ENCODE measurements around the gene LRMDA. TPM values are rescaled to one million over a fixed set of nuclear protein-coding genes. Genes with fewer than 3 reads are reported as not detected.

LRMDA gene
- total and polyA plus RNA-seq, 2 of the 8 experiments (the other 6 are each of a cell fraction or from before 2014, with no cell fraction given), result 0.86 to 2.8 TPM

- TF ChIP-seq CHD7 (IDR thresholded peaks at IDR 0.05; ENCODE audit: insufficient replicate concordance, low read length) (no peak), KDM4A (IDR thresholded peaks at IDR 0.05; ENCODE audit: low read depth, low read length, severe bottlenecking) (no peak), HDAC6 (IDR thresholded peaks at IDR 0.05; ENCODE audit: low read depth, low read length) (no peak), EZH2 (IDR thresholded peaks at IDR 0.05; ENCODE audit: low read depth, low read length, severe bottlenecking) (no peak), MAFK (IDR thresholded peaks at IDR 0.05; ENCODE audit: low read depth, low read length) (no peak), SUZ12 (IDR thresholded peaks at IDR 0.05; ENCODE audit: low read length) (no peak), SP2 (IDR thresholded peaks at IDR 0.05; ENCODE audit: low read length) (no peak)
- TF ChIP-seq, protein P1, sequence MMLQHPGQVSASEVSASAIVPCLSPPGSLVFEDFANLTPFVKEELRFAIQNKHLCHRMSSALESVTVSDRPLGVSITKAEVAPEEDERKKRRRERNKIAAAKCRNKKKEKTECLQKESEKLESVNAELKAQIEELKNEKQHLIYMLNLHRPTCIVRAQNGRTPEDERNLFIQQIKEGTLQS (IDR thresholded peaks at IDR 0.05; ENCODE audit: insufficient read depth, low read depth, low read length), result no peak
- TF ChIP-seq, protein P2, sequence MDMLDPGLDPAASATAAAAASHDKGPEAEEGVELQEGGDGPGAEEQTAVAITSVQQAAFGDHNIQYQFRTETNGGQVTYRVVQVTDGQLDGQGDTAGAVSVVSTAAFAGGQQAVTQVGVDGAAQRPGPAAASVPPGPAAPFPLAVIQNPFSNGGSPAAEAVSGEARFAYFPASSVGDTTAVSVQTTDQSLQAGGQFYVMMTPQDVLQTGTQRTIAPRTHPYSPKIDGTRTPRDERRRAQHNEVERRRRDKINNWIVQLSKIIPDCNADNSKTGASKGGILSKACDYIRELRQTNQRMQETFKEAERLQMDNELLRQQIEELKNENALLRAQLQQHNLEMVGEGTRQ (IDR thresholded peaks at IDR 0.05; ENCODE audit: low read length), result no peak
Measured at GRCh38 chr10:75672842-75673241, 241.4 kb downstream of the LRMDA start (continued).
